Right lobe of liver (tissue), 4 donors: ENCODE measurements around the gene MAU2.

ENCODE experiments used
- CTCF ChIP-seq, 4 donors: fragments of 200-600 bp in 3 of 4; fragments of 450-650 bp in 1 of 4; IDR thresholded peaks; one replicate each; pipeline versions ENCODE4 v1.5.1 to v1.8.0; 2016 to 2022; ENCODE audit warnings: antibody characterized with exemption in 4 of 4, mild to moderate bottlenecking in 2 of 4
- POLR2A ChIP-seq: fragments of 450-650 bp; IDR thresholded peaks from one replicate; pipeline ENCODE4 v1.6.1; 2017; ENCODE audit warnings: antibody characterized with exemption, mild to moderate bottlenecking
- donor health status: DM: no; HTN: no; CAD: no.
- donor health status: DM: no; HTN: no; CAD: no.
- donor health status: DM: no; HTN: yes; CAD: no.

GRCh38 chr19:19335408-19336158, 15.0 kb downstream of the MAU2 start:
- no peak for TF ChIP-seq CTCF (IDR thresholded peaks at IDR 0.05)
- no peak for TF ChIP-seq POLR2A
